Transverse colon (tissue), 4 donors: Measurements from ENCODE around the gene INSYN2B. TPM values are rescaled to one million over a fixed set of nuclear protein-coding genes. Genes with fewer than 3 reads are reported as not detected.

Source experiments
- DNase-seq: peaks from one replicate; pipeline ENCODE4 v3.0.0-alpha.2; 2019
- H3K27ac ChIP-seq, 4 donors: fragments of 200-600 bp; sonication (generic); 2 replicates each; pipeline ENCODE4 v1.5.1; 2016 to 2018; ENCODE audit warnings: inconsistent platforms in 4 of 4
- H3K27me3 ChIP-seq: fragments of 200-600 bp; sonication (generic); 2 replicates; pipeline ENCODE4 v1.5.1; 2017; ENCODE audit warnings: inconsistent platforms
- H3K36me3 ChIP-seq, 4 donors: fragments of 200-600 bp; sonication (generic); 2 replicates each; pipeline ENCODE4 v1.5.1; 2017 to 2019; ENCODE audit warnings: inconsistent platforms in 4 of 4
- H3K4me1 ChIP-seq, 4 donors: fragments of 200-600 bp; sonication (generic); 2 replicates each; pipeline ENCODE4 v1.5.1; 2017 to 2020; ENCODE audit warnings: inconsistent platforms in 4 of 4
- H3K4me3 ChIP-seq, 4 donors: fragments of 200-600 bp; sonication (generic); 1 replicate in 1 of 4; 2 replicates in 3 of 4; pipeline versions ENCODE4 v1.5.1 to v1.6.1; 2017 to 2019; ENCODE audit warnings: inconsistent platforms in 4 of 4
- H3K9me3 ChIP-seq, 2 donors: fragments of 200-600 bp; sonication (generic); 2 replicates each; pipeline ENCODE4 v1.5.1; 2017 to 2019; ENCODE audit warnings: inconsistent platforms in 2 of 2
- EP300 ChIP-seq: sonication (generic); formaldehyde crosslinking; IDR thresholded peaks from one replicate; pipeline ENCODE4 v1.6.1; 2017; ENCODE audit warnings: antibody characterized with exemption, low read depth
- POLR2A ChIP-seq: fragments of 450-650 bp; IDR thresholded peaks from one replicate; pipeline ENCODE4 v1.6.1; 2016; ENCODE audit warnings: antibody characterized with exemption, mild to moderate bottlenecking, moderate library complexity
- POLR2AphosphoS5 ChIP-seq, 3 donors: sonication (generic); formaldehyde crosslinking; IDR thresholded peaks; one replicate each; pipeline ENCODE4 v1.6.1; 2016; ENCODE audit warnings: antibody characterized with exemption in 3 of 3
- WGBS, 2 donors: methylation state at CpG; one replicate each; pipeline ENCODE4 v1.1.5; 2018; ENCODE audit warnings: low coverage in 1 of 2; 5-methylcytosine and 5-hydroxymethylcytosine counted together
- in situ Hi-C, 4 donors: fragments of 200-750 bp; cut with MboI; loops; one replicate each; pipeline versions ENCODE4 v1.15.0 to v1.15.1; 2017; ENCODE audit warnings: low sequenced_read_pairs in 3 of 4, low pct_ligation_motif_present in 1 of 4, low pct_unique_long_range_greater_than_20kb in 1 of 4
- intact Hi-C: fragments of 100-400 bp; cut with DNase I; formaldehyde crosslinking; loops from one replicate; pipeline ENCODE4 v1.15.1; 2023; ENCODE audit warnings: low total_unique reads
- total RNA-seq, 4 donors: library from RNA; depleted of rRNA; stranded (reverse); fragments of >200 nt; gene quantifications; one replicate each; pipeline ENCODE4 v1.1.0, GENCODE V29; 2016
- TF ChIP-seq, protein P1 (sequence below), 5 experiments: fragments of 200-600 bp in 3 of 5; fragments of 450-650 bp in 2 of 5; sonication (generic) in 3 of 5; IDR thresholded peaks; 1 replicate in 2 of 5; 2 replicates in 3 of 5; pipeline ENCODE4 v1.5.1; 2016 to 2017; ENCODE audit warnings: antibody characterized with exemption in 5 of 5, inconsistent platforms in 3 of 5, mild to moderate bottlenecking in 2 of 5, moderate library complexity in 1 of 5

The INSYN2B gene
- total RNA-seq, 4 donors from 2014 or later: not detected

DNA sequence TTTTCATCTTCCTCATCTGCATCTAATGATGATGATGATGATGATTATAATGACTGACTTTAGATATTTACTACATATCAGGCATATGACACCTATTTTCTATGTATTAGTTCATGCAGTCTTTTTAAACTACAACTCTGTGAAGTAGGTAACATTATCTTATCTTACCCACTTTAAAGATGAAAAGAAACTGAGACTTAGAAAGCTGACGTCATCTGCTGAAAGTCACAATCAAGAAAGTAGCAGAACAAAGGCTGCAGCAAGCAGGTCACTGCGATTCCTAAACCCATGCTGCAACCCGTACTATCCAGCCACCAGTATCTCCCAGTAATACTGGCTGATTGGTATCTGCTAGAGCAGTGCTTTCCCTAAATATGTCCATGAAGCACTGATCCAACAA, 40.1 kb upstream of the INSYN2B start:
- WGBS, 2 donors: 82 to 83% methylated on average over 1 to 3 of the region's 3 CpGs
- no peak for TF ChIP-seq POLR2AphosphoS5 (IDR thresholded peaks at IDR 0.05)
- TF ChIP-seq, protein P1, sequence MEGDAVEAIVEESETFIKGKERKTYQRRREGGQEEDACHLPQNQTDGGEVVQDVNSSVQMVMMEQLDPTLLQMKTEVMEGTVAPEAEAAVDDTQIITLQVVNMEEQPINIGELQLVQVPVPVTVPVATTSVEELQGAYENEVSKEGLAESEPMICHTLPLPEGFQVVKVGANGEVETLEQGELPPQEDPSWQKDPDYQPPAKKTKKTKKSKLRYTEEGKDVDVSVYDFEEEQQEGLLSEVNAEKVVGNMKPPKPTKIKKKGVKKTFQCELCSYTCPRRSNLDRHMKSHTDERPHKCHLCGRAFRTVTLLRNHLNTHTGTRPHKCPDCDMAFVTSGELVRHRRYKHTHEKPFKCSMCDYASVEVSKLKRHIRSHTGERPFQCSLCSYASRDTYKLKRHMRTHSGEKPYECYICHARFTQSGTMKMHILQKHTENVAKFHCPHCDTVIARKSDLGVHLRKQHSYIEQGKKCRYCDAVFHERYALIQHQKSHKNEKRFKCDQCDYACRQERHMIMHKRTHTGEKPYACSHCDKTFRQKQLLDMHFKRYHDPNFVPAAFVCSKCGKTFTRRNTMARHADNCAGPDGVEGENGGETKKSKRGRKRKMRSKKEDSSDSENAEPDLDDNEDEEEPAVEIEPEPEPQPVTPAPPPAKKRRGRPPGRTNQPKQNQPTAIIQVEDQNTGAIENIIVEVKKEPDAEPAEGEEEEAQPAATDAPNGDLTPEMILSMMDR (IDR thresholded peaks at IDR 0.05): no peak
- TF ChIP-seq POLR2A: no peak
- no peak for TF ChIP-seq EP300
- H3K27ac ChIP-seq: no peak overlapping the region
- no peak overlapping the region for H3K4me3 ChIP-seq
- no peaks in the 10 kb centered on the region for H3K27me3 ChIP-seq
- no peak for DNase-seq
- intact Hi-C loops (no loop called here), in situ Hi-C loops (no loop called here)
- H3K36me3 ChIP-seq: no peaks in the 10 kb centered on the region
- no peaks in the 10 kb centered on the region for H3K9me3 ChIP-seq
- H3K4me1 ChIP-seq: no peaks in the 10 kb centered on the region

GRCh38 chr5:170012622-170013021, 32.3 kb upstream of the INSYN2B start:
- Histone ChIP-seq H3K4me3 (no peak overlapping the region), H3K9me3 (no peaks in the 10 kb centered on the region), H3K27ac (no peak overlapping the region), H3K36me3 (no peaks in the 10 kb centered on the region), H3K4me1 (no peaks in the 10 kb centered on the region), H3K27me3 (no peaks in the 10 kb centered on the region)
- WGBS, 2 donors: 59 to 66% methylated on average over 6 to 11 of the region's 11 CpGs
- TF ChIP-seq EP300 (no peak), POLR2A (no peak), POLR2AphosphoS5 (IDR thresholded peaks at IDR 0.05) (no peak)
- TF ChIP-seq, protein P1 (IDR thresholded peaks at IDR 0.05): no peak
- intact Hi-C loops (no loop called here), in situ Hi-C loops (no loop called here)
- DNase-seq: no peak

DNA sequence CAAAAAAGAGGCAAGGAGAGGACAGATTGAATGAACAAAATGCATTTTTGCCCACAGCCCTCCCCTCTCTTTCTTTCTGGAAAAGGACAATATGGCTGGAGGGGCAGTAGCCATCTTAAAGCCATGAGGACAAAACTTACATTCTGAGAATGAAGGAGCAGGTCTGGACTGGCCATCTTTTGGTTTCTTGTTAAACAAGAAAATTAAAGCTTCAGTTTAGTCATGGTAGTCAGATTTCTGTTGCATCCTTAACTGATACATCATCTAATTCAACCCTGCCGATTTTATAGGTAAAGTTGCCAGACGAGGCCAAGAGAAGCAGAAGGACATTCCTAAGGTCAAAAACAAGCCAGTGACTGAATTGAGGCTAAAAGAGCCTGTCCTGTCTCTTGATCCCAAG, 31.5 kb upstream of the INSYN2B start:
- Histone ChIP-seq H3K27ac (no peak overlapping the region), H3K4me3 (no peak overlapping the region), H3K36me3 (no peaks in the 10 kb centered on the region), H3K9me3 (no peaks in the 10 kb centered on the region), H3K4me1 (no peaks in the 10 kb centered on the region), H3K27me3 (no peaks in the 10 kb centered on the region)
- 64 to 72% methylated on average over 2 of the region's 2 CpGs for WGBS, 2 donors
- in situ Hi-C loops: no loop called here
- no peak for DNase-seq
- TF ChIP-seq, protein P1 (IDR thresholded peaks at IDR 0.05): no peak
- TF ChIP-seq EP300 (no peak), POLR2AphosphoS5 (IDR thresholded peaks at IDR 0.05) (no peak), POLR2A (no peak)
- intact Hi-C loops: no loop called here

DNA sequence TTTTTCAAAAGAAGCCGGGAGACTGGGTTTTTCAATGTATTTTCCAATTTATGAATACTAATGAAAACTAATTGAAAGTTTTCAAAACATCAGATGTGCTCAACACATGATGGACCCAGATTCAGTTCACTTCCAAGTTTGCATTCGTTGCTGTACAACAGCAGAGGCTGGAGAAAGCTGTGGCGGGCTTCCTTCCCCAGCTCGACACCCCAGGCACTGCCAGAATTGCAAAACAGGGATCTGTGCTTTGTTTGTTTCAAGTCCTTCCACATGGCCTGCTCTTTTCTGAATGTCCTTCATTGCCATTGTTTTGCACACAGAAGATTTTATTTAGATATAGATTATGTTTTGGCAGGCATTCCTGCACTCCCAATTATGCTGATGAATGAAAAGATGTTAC, 30.3 kb upstream of the INSYN2B start:
- in situ Hi-C loops (no loop called here), intact Hi-C loops (no loop called here)
- no peaks in the 10 kb centered on the region for H3K27me3 ChIP-seq
- DNase-seq: no peak
- TF ChIP-seq POLR2A: no peak
- TF ChIP-seq, protein P1 (IDR thresholded peaks at IDR 0.05): no peak
- TF ChIP-seq EP300: no peak
- TF ChIP-seq POLR2AphosphoS5 (IDR thresholded peaks at IDR 0.05): no peak
- H3K36me3 ChIP-seq: no peaks in the 10 kb centered on the region
- H3K4me3 ChIP-seq: no peak overlapping the region
- 71 to 100% methylated on average over 1 to 4 of the region's 4 CpGs for WGBS, 2 donors
- H3K9me3 ChIP-seq: no peaks in the 10 kb centered on the region
- no peaks in the 10 kb centered on the region for H3K4me1 ChIP-seq
- no peak overlapping the region for H3K27ac ChIP-seq
